ENCODE results near the gene DNAH9. TPM values are rescaled to one million over a fixed set of nuclear protein-coding genes. Genes with fewer than 3 reads are reported as not detected.

DNAH9 gene
- total RNA-seq, 1 experiment from 2014 or later = 0.08 TPM

- no peaks in the 10 kb centered on the region for H3K36me3 ChIP-seq
- no peak for DNase-seq (ENCODE audit: low read depth in 1 of 2, low spot score in 2 of 2)
- no peaks in the 10 kb centered on the region for H3K27me3 ChIP-seq (replicated peaks)
- H3K27ac ChIP-seq = no peak overlapping the region
- H3K4me1 ChIP-seq (replicated peaks) = no peaks in the 10 kb centered on the region
- no peak overlapping the region for H3K4me3 ChIP-seq
- no peaks in the 10 kb centered on the region for H3K9me3 ChIP-seq (replicated peaks)
These were observed 29.2 kb downstream of the DNAH9 start for GRCh38 chr17:11627301-11627940.

GRCh38 chr17:11628374-11628773, 30.1 kb downstream of the DNAH9 start:
- DNase-seq (ENCODE audit: low read depth in 1 of 2, low spot score in 2 of 2) = no peak
- H3K27me3 ChIP-seq (replicated peaks) = no peaks in the 10 kb centered on the region
- H3K4me3 ChIP-seq = no peak overlapping the region

GRCh38 chr17:11628831-11629230, 30.6 kb downstream of the DNAH9 start:
- H3K9me3 ChIP-seq (replicated peaks) = no peaks in the 10 kb centered on the region; the same call in 1 of the 2 replicates
- no peaks in the 10 kb centered on the region for H3K4me1 ChIP-seq (replicated peaks)
- H3K27me3 ChIP-seq (replicated peaks) = no peaks in the 10 kb centered on the region
- H3K36me3 ChIP-seq = no peaks in the 10 kb centered on the region
- H3K27ac ChIP-seq = no peak overlapping the region
- H3K4me3 ChIP-seq = no peak overlapping the region
- DNase-seq (ENCODE audit: low read depth in 1 of 2, low spot score in 2 of 2) = no peak

More at GRCh38 chr17:11628374-11628773, 30.1 kb downstream of the DNAH9 start:
- Histone ChIP-seq H3K27ac (no peak overlapping the region), H3K9me3 (replicated peaks) (no peaks in the 10 kb centered on the region; the same call in 1 of the 2 replicates), H3K4me1 (replicated peaks) (no peaks in the 10 kb centered on the region), H3K36me3 (no peaks in the 10 kb centered on the region)

GRCh38 chr17:11636771-11637170, 38.5 kb downstream of the DNAH9 start:
- Histone ChIP-seq H3K4me3 (no peak overlapping the region), H3K4me1 (replicated peaks) (no peaks in the 10 kb centered on the region), H3K36me3 (no peaks in the 10 kb centered on the region), H3K27me3 (replicated peaks) (no peaks in the 10 kb centered on the region), H3K27ac (no peak overlapping the region), H3K9me3 (replicated peaks) (no peaks in the 10 kb centered on the region; the same call in 1 of the 2 replicates)
- DNase-seq (ENCODE audit: low read depth in 1 of 2, low spot score in 2 of 2) = no peak

GRCh38 chr17:11637796-11638195, 39.5 kb downstream of the DNAH9 start:
- no peaks in the 10 kb centered on the region for H3K36me3 ChIP-seq
- no peak overlapping the region for H3K4me3 ChIP-seq
- no peaks in the 10 kb centered on the region for H3K27me3 ChIP-seq (replicated peaks)
- no peaks in the 10 kb centered on the region; the same call in 1 of the 2 replicates for H3K9me3 ChIP-seq (replicated peaks)
- no peak for DNase-seq (ENCODE audit: low read depth in 1 of 2, low spot score in 2 of 2)
- H3K27ac ChIP-seq = no peak overlapping the region
- H3K4me1 ChIP-seq (replicated peaks) = no peaks in the 10 kb centered on the region

- DNase-seq (ENCODE audit: low read depth in 1 of 2, low spot score in 2 of 2) = no peak
- no peak overlapping the region for H3K27ac ChIP-seq
- no peak overlapping the region for H3K4me3 ChIP-seq
- H3K27me3 ChIP-seq (replicated peaks) = no peaks in the 10 kb centered on the region
- H3K9me3 ChIP-seq (replicated peaks) = no peaks in the 10 kb centered on the region
- H3K36me3 ChIP-seq = no peaks in the 10 kb centered on the region
- no peaks in the 10 kb centered on the region for H3K4me1 ChIP-seq (replicated peaks)
These were observed 40.5 kb downstream of the DNAH9 start for GRCh38 chr17:11638700-11639265.

- no peaks in the 10 kb centered on the region for H3K36me3 ChIP-seq
- no peaks in the 10 kb centered on the region for H3K27me3 ChIP-seq (replicated peaks)
- no peaks in the 10 kb centered on the region for H3K4me1 ChIP-seq (replicated peaks)
- no peak overlapping the region for H3K27ac ChIP-seq
- DNase-seq (ENCODE audit: low read depth in 1 of 2, low spot score in 2 of 2) = no peak
- H3K9me3 ChIP-seq (replicated peaks) = no peaks in the 10 kb centered on the region
- no peak overlapping the region for H3K4me3 ChIP-seq
These were observed 41.6 kb downstream of the DNAH9 start for GRCh38 chr17:11639736-11640462.

GRCh38 chr17:11640463-11640814, 42.2 kb downstream of the DNAH9 start:
- Histone ChIP-seq H3K36me3 (no peaks in the 10 kb centered on the region), H3K27me3 (replicated peaks) (no peaks in the 10 kb centered on the region), H3K27ac (no peak overlapping the region), H3K9me3 (replicated peaks) (no peaks in the 10 kb centered on the region), H3K4me1 (replicated peaks) (no peaks in the 10 kb centered on the region), H3K4me3 (no peak overlapping the region)
- no peak for DNase-seq (ENCODE audit: low read depth in 1 of 2, low spot score in 2 of 2)

- H3K4me3 ChIP-seq = no peak overlapping the region
- no peak for DNase-seq (ENCODE audit: low read depth in 1 of 2, low spot score in 2 of 2)
These were observed 43.4 kb downstream of the DNAH9 start for GRCh38 chr17:11641521-11642275.

GRCh38 chr17:11642655-11643054, 44.4 kb downstream of the DNAH9 start:
- H3K27me3 ChIP-seq (replicated peaks) = no peaks in the 10 kb centered on the region
- DNase-seq (ENCODE audit: low read depth in 1 of 2, low spot score in 2 of 2) = no peak
- H3K4me1 ChIP-seq (replicated peaks) = no peaks in the 10 kb centered on the region
- H3K36me3 ChIP-seq = no peaks in the 10 kb centered on the region
- H3K27ac ChIP-seq = no peak overlapping the region
- H3K9me3 ChIP-seq (replicated peaks) = no peaks in the 10 kb centered on the region
- no peak overlapping the region for H3K4me3 ChIP-seq

More at GRCh38 chr17:11641521-11642275, 43.4 kb downstream of the DNAH9 start:
- Histone ChIP-seq H3K4me1 (replicated peaks) (no peaks in the 10 kb centered on the region), H3K27me3 (replicated peaks) (no peaks in the 10 kb centered on the region), H3K9me3 (replicated peaks) (no peaks in the 10 kb centered on the region), H3K36me3 (no peaks in the 10 kb centered on the region), H3K27ac (no peak overlapping the region)

- H3K36me3 ChIP-seq = no peaks in the 10 kb centered on the region
- no peaks in the 10 kb centered on the region for H3K4me1 ChIP-seq (replicated peaks)
- H3K9me3 ChIP-seq (replicated peaks) = no peaks in the 10 kb centered on the region
- no peak overlapping the region for H3K27ac ChIP-seq
- no peak for DNase-seq (ENCODE audit: low read depth in 1 of 2, low spot score in 2 of 2)
- H3K27me3 ChIP-seq (replicated peaks) = no peaks in the 10 kb centered on the region
- H3K4me3 ChIP-seq = no peak overlapping the region
These were observed 45.6 kb downstream of the DNAH9 start for GRCh38 chr17:11643851-11644250.

GRCh38 chr17:11644265-11645212, 46.3 kb downstream of the DNAH9 start:
- DNase-seq (ENCODE audit: low read depth in 1 of 2, low spot score in 2 of 2) = peak; percentile 36 to 55
- Histone ChIP-seq H3K36me3 (no peaks in the 10 kb centered on the region), H3K9me3 (replicated peaks) (no peaks in the 10 kb centered on the region), H3K4me1 (replicated peaks) (no peaks in the 10 kb centered on the region), H3K4me3 (no peak overlapping the region), H3K27me3 (replicated peaks) (no peaks in the 10 kb centered on the region), H3K27ac (no peak overlapping the region)

- no peaks in the 10 kb centered on the region for H3K4me1 ChIP-seq (replicated peaks)
- H3K27ac ChIP-seq = no peak overlapping the region
- no peaks in the 10 kb centered on the region for H3K27me3 ChIP-seq (replicated peaks)
- DNase-seq (ENCODE audit: low read depth in 1 of 2, low spot score in 2 of 2) = no peak
- H3K36me3 ChIP-seq = no peaks in the 10 kb centered on the region
- no peaks in the 10 kb centered on the region for H3K9me3 ChIP-seq (replicated peaks)
- no peak overlapping the region for H3K4me3 ChIP-seq
These were observed 47.2 kb downstream of the DNAH9 start for GRCh38 chr17:11645426-11645825.

Data from SJSA1 (cell line).